HCT116 (cell line): Measurements from ENCODE around the gene SEPTIN11. TPM values are rescaled to one million over a fixed set of nuclear protein-coding genes. Genes with fewer than 3 reads are reported as not detected.

Source experiments
- ATAC-seq: fragments of 200-7000 bp; cut with Tn5 transposase; 2 replicates; pipeline ENCODE4 v1.9.1; 2020; ENCODE audit warnings: mild to moderate bottlenecking, moderate library complexity
- BruUV-seq: library from RNA; stranded (reverse); fragments of 400-500 nt; replicated peaks from 2 replicates; lab custom pipeline; 2021; lab: Mats Ljungman, UMichigan
- CTCF ChIA-PET: fragments of 300-600 bp; sonication (Branson Sonifier 250); formaldehyde crosslinking; loops from one replicate; lab custom pipeline; 2021; ENCODE audit warnings: antibody characterized with exemption; lab: Charles Lee
- POLR2A ChIA-PET: fragments of 300-600, 350-600 bp; sonication (Branson Sonifier 250); formaldehyde crosslinking; loops from one replicate; lab custom pipeline; 2021; ENCODE audit warnings: antibody characterized with exemption; lab: Charles Lee
- RAD21 ChIA-PET, 2 experiments: fragments of 300-600 bp; sonication (Branson Sonifier 250); formaldehyde crosslinking; loops; one replicate each; lab custom pipeline; 2023; ENCODE audit warnings: low total read pairs in 2 of 2; ENCODE audit not compliant: uncharacterized antibody in 2 of 2, unreplicated experiment in 2 of 2, low non-redundant PET in 1 of 2; lab: Charles Lee
- DNase-seq: peaks from one replicate; pipeline ENCODE4 v3.0.0-alpha.2; 2010; ENCODE audit warnings: low read depth, low spot score
- H2AFZ ChIP-seq: fragments of 200-600 bp; shearing (Covaris generic), sonication (generic); 2 replicates; pipeline ENCODE4 v1.6.1; 2017; ENCODE audit warnings: low read depth, mixed run types, mixed read lengths, antibody characterized with exemption, low read length; ENCODE audit not compliant: poor library complexity, severe bottlenecking
- H3K27ac ChIP-seq: 2 replicates; pipeline ENCODE4 v1.5.1; 2012; ENCODE audit warnings: low read depth, low read length
- H3K27me3 ChIP-seq: fragments of 200-600 bp; sonication (generic); 2 replicates; pipeline ENCODE4 v1.6.1; 2016; ENCODE audit warnings: mixed run types, low read length, mixed read lengths; ENCODE audit not compliant: insufficient read depth
- H3K36me3 ChIP-seq, 2 experiments: fragments of 200-500 bp in 1 of 2; fragments of 200-600 bp in 1 of 2; sonication (Bioruptor generic) in 1 of 2; sonication (generic) in 1 of 2; 2 replicates each; pipeline versions ENCODE4 v1.5.1 to v1.6.1; 2014 to 2016; ENCODE audit warnings: low read length in 2 of 2, inconsistent platforms in 1 of 2, mixed read lengths in 1 of 2, mixed run types in 1 of 2; ENCODE audit not compliant: insufficient read depth in 2 of 2, control insufficient read depth in 1 of 2
- H3K4me1 ChIP-seq, 2 experiments: fragments of 200-600 bp in 1 of 2; sonication (generic) in 1 of 2; 2 replicates each; pipeline versions ENCODE4 v1.5.1 to v1.6.1; 2012 to 2017; ENCODE audit warnings: low read length in 2 of 2, inconsistent platforms in 1 of 2, mild to moderate bottlenecking in 1 of 2, mixed read lengths in 1 of 2, mixed run types in 1 of 2, moderate library complexity in 1 of 2; ENCODE audit not compliant: insufficient read depth in 2 of 2, control insufficient read depth in 1 of 2
- H3K4me2 ChIP-seq: fragments of 200-600 bp; sonication (generic); 2 replicates; pipeline ENCODE4 v1.6.1; 2017; ENCODE audit warnings: mixed run types, low read length, mixed read lengths
- H3K4me3 ChIP-seq, 2 experiments: fragments of 200-600 bp in 1 of 2; sonication (generic) in 1 of 2; replicated peaks in 1 of 2; 2 replicates each; pipeline ENCODE4 v1.5.1; 2011 to 2016; ENCODE audit warnings: low read length in 2 of 2, control low read depth in 1 of 2, low read depth in 1 of 2, mild to moderate bottlenecking in 1 of 2, mixed read lengths in 1 of 2, mixed run types in 1 of 2
- H3K79me2 ChIP-seq: fragments of 200-600 bp; sonication (generic); 2 replicates; pipeline ENCODE4 v1.6.1; 2017; ENCODE audit warnings: mild to moderate bottlenecking, mixed run types, low read length, moderate library complexity, mixed read lengths; ENCODE audit not compliant: insufficient read depth
- H3K9ac ChIP-seq: fragments of 200-600 bp; sonication (generic); 2 replicates; pipeline ENCODE4 v1.6.1; 2016; ENCODE audit warnings: low read length, mixed read lengths
- H3K9me2 ChIP-seq: fragments of 200-600 bp; sonication (generic), shearing (Covaris generic); 2 replicates; pipeline ENCODE4 v1.6.1; 2017; ENCODE audit warnings: mixed run types, mild to moderate bottlenecking, moderate library complexity; ENCODE audit not compliant: insufficient read depth
- H3K9me3 ChIP-seq, 2 experiments: fragments of 200-500 bp in 1 of 2; fragments of 200-600 bp in 1 of 2; sonication (Bioruptor generic) in 1 of 2; sonication (generic) in 1 of 2; 2 replicates each; pipeline ENCODE4 v1.6.1; 2014 to 2017; ENCODE audit warnings: low read length in 2 of 2, mixed read lengths in 2 of 2, inconsistent platforms in 1 of 2, low read depth in 1 of 2, mild to moderate bottlenecking in 1 of 2, mixed run types in 1 of 2, moderate library complexity in 1 of 2; ENCODE audit not compliant: control insufficient read depth in 1 of 2, insufficient read depth in 1 of 2
- H4K20me1 ChIP-seq: fragments of 200-600 bp; sonication (generic), shearing (Covaris generic); 2 replicates; pipeline ENCODE4 v1.6.1; 2017; ENCODE audit warnings: mixed run types, mild to moderate bottlenecking, moderate library complexity; ENCODE audit not compliant: insufficient read depth
- ATF3 ChIP-seq: IDR thresholded peaks from 2 replicates; pipeline ENCODE4 v1.6.1; 2012
- CBX3 ChIP-seq: IDR thresholded peaks from 2 replicates; pipeline ENCODE4 v1.6.1; 2012; ENCODE audit warnings: low read depth
- EZH2 ChIP-seq: fragments of 200-600 bp; sonication (generic); IDR thresholded peaks from 2 replicates; pipeline ENCODE4 v1.6.1; 2017; ENCODE audit warnings: antibody characterized with exemption, mixed run types
- EZH2phosphoT487 ChIP-seq: fragments of 200-600 bp; IDR thresholded peaks from 2 replicates; pipeline ENCODE4 v1.6.1; 2018; ENCODE audit warnings: antibody characterized with exemption, borderline replicate concordance
- FOSL1 ChIP-seq: IDR thresholded peaks from 2 replicates; pipeline ENCODE4 v1.6.1; 2012; ENCODE audit warnings: low read depth
- MAX ChIP-seq: IDR thresholded peaks from 2 replicates; pipeline ENCODE4 v1.6.1; 2012
- POLR2A ChIP-seq: IDR thresholded peaks from 2 replicates; pipeline ENCODE4 v1.7.0; 2011; ENCODE audit warnings: borderline replicate concordance; ENCODE audit not compliant: insufficient read depth, insufficient read length; ENCODE audit errors: extremely low read depth
- POLR2AphosphoS5 ChIP-seq: IDR thresholded peaks from 2 replicates; pipeline ENCODE4 v1.6.1; 2011; ENCODE audit warnings: mild to moderate bottlenecking, low read depth, low read length, moderate library complexity
- REST ChIP-seq: IDR thresholded peaks from 2 replicates; pipeline ENCODE4 v1.6.1; 2012; ENCODE audit warnings: low read depth
- SIN3A ChIP-seq: IDR thresholded peaks from 2 replicates; pipeline ENCODE4 v1.6.1; 2012; ENCODE audit warnings: low read depth
- SP1 ChIP-seq: IDR thresholded peaks from 2 replicates; pipeline ENCODE4 v1.6.1; 2012; ENCODE audit warnings: low read depth
- SRF ChIP-seq: IDR thresholded peaks from 2 replicates; pipeline ENCODE4 v1.6.1; 2012; ENCODE audit warnings: low read depth
- YY1 ChIP-seq: IDR thresholded peaks from 2 replicates; pipeline ENCODE4 v1.6.1; 2011; ENCODE audit warnings: low read length, low read depth, moderate library complexity, mild to moderate bottlenecking; ENCODE audit not compliant: insufficient replicate concordance; ENCODE audit errors: extremely low read depth
- ZFX ChIP-seq: fragments of 450-650 bp; IDR thresholded peaks from 2 replicates; pipeline ENCODE4 v1.6.1; 2017
- intact Hi-C: fragments of 100-400 bp; cut with micrococcal nuclease; formaldehyde crosslinking; loops from 2 replicates; pipeline ENCODE4 v1.10.0; 2022
- total RNA-seq: library from RNA; stranded (reverse); gene quantifications from one replicate; pipeline ENCODE4 v1.2.1, GENCODE V29; 2021; ENCODE audit not compliant: unreplicated experiment

Gene SEPTIN11
- total RNA-seq, 1 experiment from 2014 or later = 94.4 TPM

- Histone ChIP-seq H3K9ac (no peak overlapping the region), H3K9me2 (no peaks in the 10 kb centered on the region), H3K79me2 (peaks cover 57% of the 10 kb centered on the region), H3K9me3 (no peaks in the 10 kb centered on the region), H4K20me1 (no peaks in the 10 kb centered on the region), H3K36me3 (no peaks in the 10 kb centered on the region), H3K4me2 (no peak overlapping the region), H3K27ac (no peak overlapping the region), H3K4me1 (no peaks in the 10 kb centered on the region), H3K27me3 (no peaks in the 10 kb centered on the region), H3K4me3 (no peak overlapping the region), H2AFZ (no peak overlapping the region)
- ATAC-seq = no peak
- POLR2A ChIA-PET = no interaction called here
- RAD21 ChIA-PET = no interaction called here
- CTCF ChIA-PET = no interaction called here
- no peak for DNase-seq
- BruUV-seq = no TSS peak
- TF ChIP-seq SIN3A = no peak
- no peak for TF ChIP-seq POLR2A
- no peak for TF ChIP-seq POLR2AphosphoS5
- TF ChIP-seq CBX3 = no peak
- TF ChIP-seq FOSL1 = no peak
- no peak for TF ChIP-seq YY1
- no peak for TF ChIP-seq REST
- TF ChIP-seq ATF3 = no peak
- TF ChIP-seq SRF = no peak
- TF ChIP-seq EZH2 = no peak
- no peak for TF ChIP-seq MAX
- no peak for TF ChIP-seq EZH2phosphoT487
- TF ChIP-seq SP1 = no peak
- TF ChIP-seq ZFX = no peak
- intact Hi-C loops = no loop called here
These were observed 35.2 kb downstream of the SEPTIN11 start for GRCh38 chr4:76984788-76985211.
